ENCODE results near the gene BRMS1L. TPM values are rescaled to one million over a fixed set of nuclear protein-coding genes. Genes with fewer than 3 reads are reported as not detected.

BRMS1L gene
- total and polyA plus RNA-seq, 2 of the 13 experiments (the other 11 are each of a cell fraction or from before 2014, with no cell fraction given), result 21.1 to 23.8 TPM

DNA sequence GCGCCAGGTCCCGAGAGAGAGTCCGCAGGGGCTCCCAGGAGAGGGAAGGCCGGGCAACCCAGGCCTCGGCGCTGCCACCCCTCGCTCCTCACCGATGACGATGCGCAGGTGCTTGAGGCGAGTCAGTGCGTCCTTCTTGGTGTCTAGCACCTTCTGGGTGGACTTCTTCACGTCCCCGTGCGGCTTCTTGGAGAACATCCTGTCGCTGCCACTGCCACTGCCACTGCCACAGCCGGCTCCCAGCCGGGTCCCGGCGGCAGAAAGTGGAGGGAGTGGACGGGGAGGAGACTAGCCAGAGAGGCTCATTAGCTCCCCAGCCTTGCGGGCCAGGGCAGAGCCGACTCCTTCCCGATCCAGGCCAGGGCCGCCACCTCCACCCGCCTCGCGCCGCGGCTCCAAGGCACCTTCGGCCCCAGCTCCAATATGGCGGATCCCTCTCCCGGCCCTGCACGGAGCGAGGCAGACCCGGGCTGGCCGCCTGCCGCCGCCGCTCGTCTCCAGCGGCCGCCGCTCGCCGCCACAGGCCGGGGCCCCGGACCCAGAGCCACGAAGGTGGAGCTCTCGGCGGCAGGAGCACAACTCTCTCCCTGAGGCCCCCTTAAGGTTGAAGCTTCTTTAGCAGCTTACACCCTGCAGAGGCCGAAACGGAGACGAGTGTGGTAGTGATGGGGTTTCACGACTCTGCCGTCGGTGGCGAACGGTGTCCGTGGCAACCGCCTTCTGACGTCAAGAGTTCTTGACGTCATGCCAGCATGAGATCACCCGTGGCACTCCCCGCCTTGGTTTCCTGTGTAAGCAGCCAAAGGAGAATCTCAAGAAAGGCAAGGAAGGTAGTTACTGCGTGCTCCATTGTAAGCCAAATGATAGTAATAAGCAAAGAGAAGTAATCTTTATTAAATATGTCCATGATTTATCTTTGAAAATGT is 17.2 kb upstream of the BRMS1L start, which contains the start of gene RALGAPA1 (continued):
- TF ChIP-seq STAG1 (CRISPR knock-in tag; IDR thresholded peaks at IDR 0.05) (peak; percentile 58), KAT7 (CRISPR knock-in tag; IDR thresholded peaks at IDR 0.05; ENCODE audit: borderline replicate concordance) (peak; percentile 100), RFXAP (CRISPR knock-in tag; IDR thresholded peaks at IDR 0.05; ENCODE audit: borderline replicate concordance) (peak; percentile 96; the same call in 1 of the 2 replicates), NR1H2 (CRISPR knock-in tag; IDR thresholded peaks at IDR 0.05; ENCODE audit: borderline replicate concordance, low read depth) (peak; percentile 86; the same call in 1 of the 2 replicates), HDAC2 (CRISPR knock-in tag; IDR thresholded peaks at IDR 0.05) (peak; percentile 93), RBM39 (IDR thresholded peaks at IDR 0.05; ENCODE audit: low read depth, low read length, poor library complexity, severe bottlenecking) (peak; percentile 100), DNMT3B (CRISPR knock-in tag; conservative IDR thresholded peaks at IDR 0.05) (peak; percentile 79; the same call in 1 of the 2 replicates), EP300 (IDR thresholded peaks at IDR 0.05; ENCODE audit: low read depth in 2 of 2, low read length in 2 of 2) (0 out of 4 replicates have a peak, but pooled peaks of 1 of the 2 experiments have one; percentile 37), EP300 (CRISPR knock-in tag; IDR thresholded peaks at IDR 0.05; ENCODE audit: borderline replicate concordance) (peak; percentile 24), KLF11 (CRISPR knock-in tag; IDR thresholded peaks at IDR 0.05) (peak; percentile 65; the same call in 1 of the 2 replicates), FOXC1 (CRISPR knock-in tag; IDR thresholded peaks at IDR 0.05; ENCODE audit: borderline replicate concordance) (peak; percentile 99), XRCC5 (optimal IDR thresholded peaks at IDR 0.05; ENCODE audit: low read length) (peak; percentile 93), ZNF644 (CRISPR knock-in tag; IDR thresholded peaks at IDR 0.05; ENCODE audit: low read depth) (peak; percentile 77; the same call in 1 of the 2 replicates), ZNF816 (CRISPR knock-in tag; IDR thresholded peaks at IDR 0.05; ENCODE audit: borderline replicate concordance) (peak; percentile 47; the same call in 1 of the 2 replicates), ZFP82 (CRISPR knock-in tag; IDR thresholded peaks at IDR 0.05; ENCODE audit: borderline replicate concordance) (peak; percentile 84; the same call in 1 of the 2 replicates), ESRRA (CRISPR knock-in tag; IDR thresholded peaks at IDR 0.05; ENCODE audit: low read depth) (peak; percentile 40; the same call in 1 of the 2 replicates), EHMT2 (IDR thresholded peaks at IDR 0.05; ENCODE audit: borderline replicate concordance, low read depth, low read length) (peak; percentile 65; the same call in 1 of the 2 replicates)
- TF ChIP-seq, protein P1, sequence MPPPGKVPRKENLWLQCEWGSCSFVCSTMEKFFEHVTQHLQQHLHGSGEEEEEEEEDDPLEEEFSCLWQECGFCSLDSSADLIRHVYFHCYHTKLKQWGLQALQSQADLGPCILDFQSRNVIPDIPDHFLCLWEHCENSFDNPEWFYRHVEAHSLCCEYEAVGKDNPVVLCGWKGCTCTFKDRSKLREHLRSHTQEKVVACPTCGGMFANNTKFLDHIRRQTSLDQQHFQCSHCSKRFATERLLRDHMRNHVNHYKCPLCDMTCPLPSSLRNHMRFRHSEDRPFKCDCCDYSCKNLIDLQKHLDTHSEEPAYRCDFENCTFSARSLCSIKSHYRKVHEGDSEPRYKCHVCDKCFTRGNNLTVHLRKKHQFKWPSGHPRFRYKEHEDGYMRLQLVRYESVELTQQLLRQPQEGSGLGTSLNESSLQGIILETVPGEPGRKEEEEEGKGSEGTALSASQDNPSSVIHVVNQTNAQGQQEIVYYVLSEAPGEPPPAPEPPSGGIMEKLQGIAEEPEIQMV (CRISPR knock-in tag; IDR thresholded peaks at IDR 0.05; ENCODE audit: low read depth), result peak; percentile 96
- TF ChIP-seq, protein P2, sequence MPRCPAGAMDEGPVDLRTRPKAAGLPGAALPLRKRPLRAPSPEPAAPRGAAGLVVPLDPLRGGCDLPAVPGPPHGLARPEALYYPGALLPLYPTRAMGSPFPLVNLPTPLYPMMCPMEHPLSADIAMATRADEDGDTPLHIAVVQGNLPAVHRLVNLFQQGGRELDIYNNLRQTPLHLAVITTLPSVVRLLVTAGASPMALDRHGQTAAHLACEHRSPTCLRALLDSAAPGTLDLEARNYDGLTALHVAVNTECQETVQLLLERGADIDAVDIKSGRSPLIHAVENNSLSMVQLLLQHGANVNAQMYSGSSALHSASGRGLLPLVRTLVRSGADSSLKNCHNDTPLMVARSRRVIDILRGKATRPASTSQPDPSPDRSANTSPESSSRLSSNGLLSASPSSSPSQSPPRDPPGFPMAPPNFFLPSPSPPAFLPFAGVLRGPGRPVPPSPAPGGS (CRISPR knock-in tag; IDR thresholded peaks at IDR 0.05), result peak; percentile 95
- TF ChIP-seq, protein P3, sequence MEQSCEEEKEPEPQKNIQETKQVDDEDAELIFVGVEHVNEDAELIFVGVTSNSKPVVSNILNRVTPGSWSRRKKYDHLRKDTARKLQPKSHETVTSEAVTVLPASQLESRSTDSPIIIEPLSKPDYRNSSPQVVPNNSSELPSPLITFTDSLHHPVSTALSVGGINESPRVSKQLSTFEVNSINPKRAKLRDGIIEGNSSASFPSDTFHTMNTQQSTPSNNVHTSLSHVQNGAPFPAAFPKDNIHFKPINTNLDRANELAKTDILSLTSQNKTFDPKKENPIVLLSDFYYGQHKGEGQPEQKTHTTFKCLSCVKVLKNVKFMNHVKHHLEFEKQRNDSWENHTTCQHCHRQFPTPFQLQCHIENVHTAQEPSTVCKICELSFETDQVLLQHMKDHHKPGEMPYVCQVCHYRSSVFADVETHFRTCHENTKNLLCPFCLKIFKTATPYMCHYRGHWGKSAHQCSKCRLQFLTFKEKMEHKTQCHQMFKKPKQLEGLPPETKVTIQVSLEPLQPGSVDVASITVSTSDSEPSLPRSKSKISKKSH (CRISPR knock-in tag; IDR thresholded peaks at IDR 0.05; ENCODE audit: borderline replicate concordance), result peak; percentile 78; the same call in 1 of the 2 replicates

Measured in HepG2 (cell line).